PC-9 (cell line): Measurements from ENCODE around the gene GSTO1. TPM values are rescaled to one million over a fixed set of nuclear protein-coding genes. Genes with fewer than 3 reads are reported as not detected.

Experiments used
- BruUV-seq: library from RNA; stranded (reverse); fragments of 400-500 nt; replicated peaks from 2 replicates; lab custom pipeline; 2021; lab: Mats Ljungman, UMichigan
- CTCF ChIA-PET: fragments of 300-600 bp; sonication (Branson Sonifier 250); formaldehyde crosslinking; loops from one replicate; lab custom pipeline; 2022; ENCODE audit warnings: antibody characterized with exemption; lab: Charles Lee
- POLR2A ChIA-PET: fragments of 300-600 bp; sonication (Branson Sonifier 250); formaldehyde crosslinking; loops from one replicate; lab custom pipeline; 2022; ENCODE audit warnings: antibody characterized with exemption; ENCODE audit not compliant: unreplicated experiment; lab: Charles Lee
- DNase-seq, 2 experiments: peaks; one replicate each; pipeline versions ENCODE4 v3.0.0 to v3.0.0-alpha.2; 2015 to 2022; ENCODE audit warnings: mixed read lengths in 1 of 2
- H2AFZ ChIP-seq: fragments of 200-600 bp; sonication (generic); 2 replicates; pipeline ENCODE4 v1.8.1; 2017; ENCODE audit warnings: antibody characterized with exemption
- H3F3A ChIP-seq: fragments of 200-600 bp; sonication (generic); 2 replicates; pipeline ENCODE4 v1.8.1; 2017; ENCODE audit warnings: antibody characterized with exemption, mild to moderate bottlenecking, low read depth; ENCODE audit not compliant: insufficient read depth
- H3K27ac ChIP-seq: fragments of 200-600 bp; sonication (generic); 2 replicates; pipeline ENCODE4 v1.6.1; 2016; ENCODE audit warnings: mixed run types
- H3K27me3 ChIP-seq: fragments of 200-600 bp; sonication (generic); 2 replicates; pipeline ENCODE4 v1.6.1; 2016; ENCODE audit warnings: low read depth, mixed run types; ENCODE audit not compliant: insufficient read depth
- H3K36me3 ChIP-seq: fragments of 200-600 bp; sonication (generic); 2 replicates; pipeline ENCODE4 v1.6.1; 2016; ENCODE audit warnings: low read depth, mixed run types
- H3K4me1 ChIP-seq: fragments of 200-600 bp; sonication (generic); replicated peaks from 2 replicates; pipeline ENCODE4 v1.6.1; 2016; ENCODE audit warnings: mixed run types; ENCODE audit not compliant: insufficient read depth
- H3K4me2 ChIP-seq: fragments of 200-600 bp; sonication (generic); 2 replicates; pipeline ENCODE4 v1.6.1; 2017; ENCODE audit warnings: mixed run types
- H3K4me3 ChIP-seq: fragments of 200-600 bp; sonication (generic); 2 replicates; pipeline ENCODE4 v1.6.1; 2016; ENCODE audit warnings: mixed run types
- H3K79me2 ChIP-seq: fragments of 200-600 bp; sonication (generic); 2 replicates; pipeline ENCODE4 v1.6.1; 2017; ENCODE audit warnings: low read depth, mixed run types
- H3K9me2 ChIP-seq: fragments of 200-600 bp; sonication (generic); 2 replicates; pipeline ENCODE4 v1.8.1; 2017; ENCODE audit warnings: mild to moderate bottlenecking; ENCODE audit not compliant: insufficient read depth
- H3K9me3 ChIP-seq: fragments of 200-600 bp; sonication (generic); 2 replicates; pipeline ENCODE4 v1.8.1; 2016; ENCODE audit warnings: low read depth; ENCODE audit not compliant: insufficient read depth
- H4K20me1 ChIP-seq: fragments of 200-600 bp; sonication (generic); 2 replicates; pipeline ENCODE4 v1.8.1; 2017; ENCODE audit not compliant: insufficient read depth
- CTCF ChIP-seq: fragments of 200-600 bp; sonication (generic); conservative IDR thresholded peaks from 2 replicates; pipeline ENCODE4 v1.6.1; 2017; ENCODE audit warnings: mixed run types, antibody characterized with exemption, mild to moderate bottlenecking, moderate library complexity
- EZH2 ChIP-seq: fragments of 200-600 bp; sonication (generic); IDR thresholded peaks from 2 replicates; pipeline ENCODE4 v1.8.0; 2017; ENCODE audit warnings: antibody characterized with exemption, low read depth
- intact Hi-C: fragments of 100-400 bp; cut with micrococcal nuclease; formaldehyde crosslinking; loops from one replicate; pipeline ENCODE4 v1.10.0; 2022; ENCODE audit not compliant: unreplicated experiment
- total RNA-seq: library from RNA; stranded (reverse); gene quantifications from 2 replicates; pipeline ENCODE4 v1.2.3, GENCODE V29; 2021

The GSTO1 gene
- total RNA-seq, 1 experiment from 2014 or later, result 77.3 TPM

- no peaks in the 10 kb centered on the region for H3K4me1 ChIP-seq
- H3K9me2 ChIP-seq, result no peaks in the 10 kb centered on the region
- no peak overlapping the region for H2AFZ ChIP-seq
- H3F3A ChIP-seq, result no peaks in the 10 kb centered on the region
- no peak overlapping the region for H3K4me3 ChIP-seq
- no peaks in the 10 kb centered on the region for H3K36me3 ChIP-seq
- intact Hi-C loops, result no loop called here
- POLR2A ChIA-PET, result no interaction called here
- CTCF ChIA-PET, result no interaction called here
- no peaks in the 10 kb centered on the region for H3K27me3 ChIP-seq
- no peaks in the 10 kb centered on the region for H3K79me2 ChIP-seq
- H3K4me2 ChIP-seq, result no peak overlapping the region
- no peak overlapping the region for H3K27ac ChIP-seq
- no peak for TF ChIP-seq CTCF
- TF ChIP-seq EZH2, result no peak
- no peaks in the 10 kb centered on the region for H3K9me3 ChIP-seq
- no peaks in the 10 kb centered on the region for H4K20me1 ChIP-seq
- no TSS peak for BruUV-seq
- no peak for DNase-seq
Measured at GRCh38 chr10:104281694-104282093, 27.0 kb downstream of the GSTO1 start.

GRCh38 chr10:104284846-104285245 is 30.2 kb downstream of the GSTO1 start:
- CTCF ChIA-PET, result no interaction called here
- Histone ChIP-seq H3K4me2 (no peak overlapping the region), H3K27ac (no peak overlapping the region), H3K9me3 (no peaks in the 10 kb centered on the region), H4K20me1 (no peaks in the 10 kb centered on the region), H3K36me3 (no peaks in the 10 kb centered on the region), H3K79me2 (no peaks in the 10 kb centered on the region), H3K27me3 (no peaks in the 10 kb centered on the region), H3K9me2 (no peaks in the 10 kb centered on the region), H3K4me1 (no peaks in the 10 kb centered on the region), H3K4me3 (no peak overlapping the region), H3F3A (no peaks in the 10 kb centered on the region), H2AFZ (no peak overlapping the region)
- TF ChIP-seq CTCF, result no peak
- TF ChIP-seq EZH2, result no peak
- DNase-seq, result no peak
- intact Hi-C loops, result no loop called here
- no TSS peak for BruUV-seq
- POLR2A ChIA-PET, result no interaction called here

GRCh38 chr10:104286939-104287338 is 32.2 kb downstream of the GSTO1 start:
- POLR2A ChIA-PET, result no interaction called here
- no peak overlapping the region for H3K27ac ChIP-seq
- no peaks in the 10 kb centered on the region for H3K36me3 ChIP-seq
- CTCF ChIA-PET, result interaction anchor here (0.6 kb wide), 1 partner anchor 52 kb away, joined by 4 read pairs; the partner anchor contains the start of gene ITPRIP
- BruUV-seq, result no TSS peak
- H3K4me3 ChIP-seq, result no peak overlapping the region
- H4K20me1 ChIP-seq, result no peaks in the 10 kb centered on the region
- H2AFZ ChIP-seq, result no peak overlapping the region
- intact Hi-C loops, result no loop called here
- H3K79me2 ChIP-seq, result no peaks in the 10 kb centered on the region
- no peaks in the 10 kb centered on the region for H3K9me3 ChIP-seq
- H3F3A ChIP-seq, result no peaks in the 10 kb centered on the region
- H3K27me3 ChIP-seq, result no peaks in the 10 kb centered on the region
- no peak overlapping the region for H3K4me2 ChIP-seq
- H3K9me2 ChIP-seq, result no peaks in the 10 kb centered on the region
- TF ChIP-seq CTCF, result no peak
- TF ChIP-seq EZH2, result no peak
- H3K4me1 ChIP-seq, result 0 out of 2 replicates have a peak, but pooled peaks cover 3% of the 10 kb centered on the region
- DNase-seq, result no peak
